HepG2 (cell line): Measurements from ENCODE around the gene PDGFA.

Experiments used
- CBX1 ChIP-seq: IDR thresholded peaks from one replicate; pipeline ENCODE4 v1.6.1; 2016; ENCODE audit warnings: antibody characterized with exemption, low read depth
- CEBPZ ChIP-seq: IDR thresholded peaks from 2 replicates; pipeline ENCODE4 v1.6.1; 2012; ENCODE audit warnings: low read length, improper control_type of control experiment
- CTCF ChIP-seq: sonication (generic); formaldehyde crosslinking; IDR thresholded peaks from 2 replicates; pipeline ENCODE4 v1.5.0; 2020; ENCODE audit warnings: mild to moderate bottlenecking, missing genetic modification reagents, moderate library complexity
- DNMT3B ChIP-seq: conservative IDR thresholded peaks from 2 replicates; pipeline ENCODE4 v1.6.1; 2016; ENCODE audit warnings: missing biosample characterization, control low read depth
- FOXM1 ChIP-seq: sonication (generic); formaldehyde crosslinking; IDR thresholded peaks from 2 replicates; pipeline ENCODE4 v1.5.0; 2020; ENCODE audit warnings: missing genetic modification reagents
- HMG20A ChIP-seq: IDR thresholded peaks from 2 replicates; pipeline ENCODE4 v1.6.1; 2016; ENCODE audit warnings: borderline replicate concordance
- JUNB ChIP-seq: sonication (generic); formaldehyde crosslinking; IDR thresholded peaks from 2 replicates; pipeline ENCODE4 v1.8.0; 2022; ENCODE audit warnings: missing genetic modification reagents, mild to moderate bottlenecking, borderline replicate concordance
- POLR2A ChIP-seq, 2 experiments: IDR thresholded peaks; 2 replicates each; pipeline ENCODE4 v1.6.1; 2011; ENCODE audit warnings: low read depth in 2 of 2, low read length in 2 of 2, mild to moderate bottlenecking in 1 of 2, moderate library complexity in 1 of 2; ENCODE audit not compliant: insufficient read depth in 1 of 2
- PRMT3 ChIP-seq: sonication (generic); formaldehyde crosslinking; IDR thresholded peaks from 2 replicates; pipeline ENCODE4 v1.8.1; 2022; ENCODE audit warnings: low read depth, mild to moderate bottlenecking, moderate library complexity, missing genetic modification reagents, borderline replicate concordance
- RBM22 ChIP-seq: fragments of 200-400 bp; formaldehyde crosslinking; optimal IDR thresholded peaks from 2 replicates; pipeline ENCODE3; 2017; ENCODE audit warnings: mild to moderate bottlenecking, low read length, moderate library complexity
- ZFX ChIP-seq: sonication (generic); formaldehyde crosslinking; IDR thresholded peaks from 2 replicates; pipeline ENCODE4 v1.4.0; 2020; ENCODE audit warnings: mild to moderate bottlenecking, low read depth, missing genetic modification reagents, moderate library complexity

GRCh38 chr7:501526-501925 is 18.1 kb downstream of the PDGFA start:
- TF ChIP-seq PRMT3 (CRISPR knock-in tag) (no peak), ZFX (CRISPR knock-in tag) (no peak), CEBPZ (no peak), CTCF (CRISPR knock-in tag) (no peak), POLR2A (IDR thresholded peaks at IDR 0.05; ENCODE audit: insufficient read depth in 1 of 2, low read depth in 2 of 2, low read length in 2 of 2) (no peak), CBX1 (no peak), JUNB (CRISPR knock-in tag) (no peak), DNMT3B (no peak), RBM22 (no peak), HMG20A (CRISPR knock-in tag) (no peak), FOXM1 (no peak)
